HepG2 (cell line): ENCODE data around the gene STYXL1. TPM values are rescaled to one million over a fixed set of nuclear protein-coding genes. Genes with fewer than 3 reads are reported as not detected.
A peak's percentile ranks its signal among the peaks of the same experiment; 100 is the strongest.

Experiments used
- AHDC1 ChIP-seq: sonication (generic); formaldehyde crosslinking; IDR thresholded peaks from 2 replicates; pipeline ENCODE4 v1.5.1; 2020; ENCODE audit warnings: mild to moderate bottlenecking, missing genetic modification reagents, borderline replicate concordance
- BCL6 ChIP-seq: IDR thresholded peaks from 2 replicates; pipeline ENCODE4 v1.6.1; 2016; ENCODE audit warnings: missing genetic modification reagents, missing compliant biosample characterization
- CHD2 ChIP-seq: IDR thresholded peaks from 2 replicates; pipeline ENCODE4 v1.6.1; 2011; ENCODE audit warnings: low read depth, low read length, improper control_type of control experiment
- DNMT3B ChIP-seq: conservative IDR thresholded peaks from 2 replicates; pipeline ENCODE4 v1.6.1; 2016; ENCODE audit warnings: missing biosample characterization, control low read depth
- HOXA3 ChIP-seq: sonication (generic); formaldehyde crosslinking; IDR thresholded peaks from 2 replicates; pipeline ENCODE4 v1.5.0; 2020; ENCODE audit warnings: missing genetic modification reagents
- MNT ChIP-seq: fragments of 450-650 bp; IDR thresholded peaks from 2 replicates; pipeline ENCODE4 v1.6.1; 2016
- NFIC ChIP-seq: IDR thresholded peaks from 2 replicates; pipeline ENCODE4 v1.6.1; 2012; ENCODE audit warnings: mild to moderate bottlenecking, low read length, inconsistent platforms
- RBAK ChIP-seq: sonication (generic); formaldehyde crosslinking; IDR thresholded peaks from 2 replicates; pipeline ENCODE4 v1.5.1; 2020; ENCODE audit warnings: mild to moderate bottlenecking, missing genetic modification reagents
- SCMH1 ChIP-seq: sonication (generic); formaldehyde crosslinking; IDR thresholded peaks from 2 replicates; pipeline ENCODE4 v1.9.0; 2021; ENCODE audit warnings: missing genetic modification reagents, mild to moderate bottlenecking, borderline replicate concordance
- SMARCC2 ChIP-seq: fragments of 450-650 bp; IDR thresholded peaks from 2 replicates; pipeline ENCODE4 v1.6.1; 2017; ENCODE audit warnings: antibody characterized with exemption, mild to moderate bottlenecking
- ZC3H13 ChIP-seq: sonication (generic); formaldehyde crosslinking; IDR thresholded peaks from 2 replicates; pipeline ENCODE4 v1.8.1; 2023; ENCODE audit warnings: mild to moderate bottlenecking, missing genetic modification reagents, moderate library complexity
- ZFYVE20 ChIP-seq: sonication (generic); formaldehyde crosslinking; IDR thresholded peaks from 2 replicates; pipeline ENCODE4 v1.8.0; 2023; ENCODE audit warnings: low read depth, mild to moderate bottlenecking, moderate library complexity, missing genetic modification reagents, borderline replicate concordance
- ZMYM4 ChIP-seq: sonication (generic); formaldehyde crosslinking; IDR thresholded peaks from 2 replicates; pipeline ENCODE4 v1.8.1; 2023; ENCODE audit warnings: mild to moderate bottlenecking, missing genetic modification reagents
- ZNF230 ChIP-seq: sonication (generic); formaldehyde crosslinking; IDR thresholded peaks from 2 replicates; pipeline ENCODE4 v1.4.0; 2020; ENCODE audit warnings: mild to moderate bottlenecking, missing genetic modification reagents
- ZNF260 ChIP-seq: sonication (generic); formaldehyde crosslinking; IDR thresholded peaks from 2 replicates; pipeline ENCODE4 v1.4.0; 2020; ENCODE audit warnings: missing genetic modification reagents, low read depth, mild to moderate bottlenecking, borderline replicate concordance
- ZNF512 ChIP-seq: sonication (generic); formaldehyde crosslinking; IDR thresholded peaks from 2 replicates; pipeline ENCODE4 v1.4.0; 2020; ENCODE audit warnings: mild to moderate bottlenecking, missing genetic modification reagents
- ZNF547 ChIP-seq: sonication (generic); formaldehyde crosslinking; IDR thresholded peaks from 2 replicates; pipeline ENCODE4 v1.5.1; 2020; ENCODE audit warnings: mild to moderate bottlenecking, missing genetic modification reagents
- ZNF674 ChIP-seq: sonication (generic); formaldehyde crosslinking; IDR thresholded peaks from 2 replicates; pipeline ENCODE4 v1.5.0; 2020; ENCODE audit warnings: low read depth, mild to moderate bottlenecking, missing genetic modification reagents
- ZNF784 ChIP-seq: sonication (generic); formaldehyde crosslinking; IDR thresholded peaks from 2 replicates; pipeline ENCODE4 v1.5.1; 2020; ENCODE audit warnings: missing genetic modification reagents, mild to moderate bottlenecking, borderline replicate concordance
- ZNF816 ChIP-seq: sonication (generic); formaldehyde crosslinking; IDR thresholded peaks from 2 replicates; pipeline ENCODE4 v1.8.0; 2022; ENCODE audit warnings: missing genetic modification reagents, mild to moderate bottlenecking, borderline replicate concordance
- polyA plus RNA-seq, 8 experiments: library from polyadenylated mRNA; depleted of rRNA in 3 of 8; stranded (reverse) in 7 of 8; unstranded in 1 of 8; fragments of >200 nt; fragmentation: Illumina TruSeq in 4 of 8; extraction: Trizol in 4 of 8; gene quantifications; 2 replicates each; pipeline versions ENCODE4 v1.2.1 to v1.2.3, GENCODE V29; 2011 to 2016; ENCODE audit warnings: low read depth in 4 of 8, missing spikeins in 1 of 8, mixed read lengths in 1 of 8; ENCODE audit not compliant: insufficient read depth in 1 of 8
- total RNA-seq, 5 experiments: library from RNA; depleted of rRNA; stranded (reverse); fragments of >200 nt; fragmentation: Illumina TruSeq; extraction: Trizol; gene quantifications; 2 replicates each; pipeline ENCODE4 v1.2.3, GENCODE V29; 2016; ENCODE audit warnings: low read depth in 1 of 5

STYXL1 gene
- total and polyA plus RNA-seq, 2 of the 13 experiments (the other 11 are each of a cell fraction or from before 2014, with no cell fraction given) = 23.9 to 38.3 TPM

GRCh38 chr7:76047811-76048667 is at the start of gene STYXL1, which contains the start of gene MDH2 (continued):
- TF ChIP-seq ZC3H13 = peak; percentile 39; the same call in 1 of the 2 replicates
- peak; percentile 95 for TF ChIP-seq ZMYM4 (CRISPR knock-in tag)
- TF ChIP-seq SCMH1 = no peak
- no peak for TF ChIP-seq RBAK (CRISPR knock-in tag)
- TF ChIP-seq ZNF230 (CRISPR knock-in tag) = no peak
- peak; percentile 87 for TF ChIP-seq ZNF784
- TF ChIP-seq SMARCC2 = no peak
- peak; percentile 93 for TF ChIP-seq ZNF547
- TF ChIP-seq AHDC1 (CRISPR knock-in tag) = no peak
- TF ChIP-seq ZNF816 (CRISPR knock-in tag) = no peak
- TF ChIP-seq ZFYVE20 (CRISPR knock-in tag) = no peak
- peak; percentile 47 for TF ChIP-seq BCL6 (CRISPR knock-in tag)
- no peak for TF ChIP-seq NFIC
- TF ChIP-seq HOXA3 = peak; percentile 93
- peak; percentile 21; the same call in 1 of the 2 replicates for TF ChIP-seq DNMT3B (CRISPR knock-in tag)
- no peak for TF ChIP-seq ZNF674 (CRISPR knock-in tag)
- TF ChIP-seq ZNF512 (CRISPR knock-in tag) = 0 out of 2 replicates have a peak, but pooled peaks have one; percentile 59
- peak; percentile 42; the same call in 1 of the 2 replicates for TF ChIP-seq MNT
- TF ChIP-seq CHD2 = peak; percentile 100
- no peak for TF ChIP-seq ZNF260 (CRISPR knock-in tag)
